Thyroid gland (tissue), 4 donors: ENCODE measurements around the gene CAPN3.

Source experiments
- CTCF ChIP-seq, 6 experiments: fragments of 200-600 bp in 3 of 6; fragments of 450-650 bp in 3 of 6; sonication (generic) in 3 of 6; IDR thresholded peaks; one replicate each; pipeline ENCODE4 v1.5.1; 2016 to 2019; ENCODE audit warnings: antibody characterized with exemption in 6 of 6, mild to moderate bottlenecking in 2 of 6, inconsistent platforms in 1 of 6, moderate library complexity in 1 of 6
- POLR2A ChIP-seq, 2 donors: fragments of 450-650 bp; IDR thresholded peaks; one replicate each; pipeline ENCODE4 v1.6.1; 2017; ENCODE audit warnings: antibody characterized with exemption in 2 of 2, mild to moderate bottlenecking in 2 of 2, moderate library complexity in 1 of 2

- no peak for TF ChIP-seq CTCF (IDR thresholded peaks at IDR 0.05)
- TF ChIP-seq POLR2A (IDR thresholded peaks at IDR 0.05), result no peak
Measured at GRCh38 chr15:42411884-42412283, 52.6 kb downstream of the CAPN3 start.
